ENCODE data around the gene ALPK1.

DNA sequence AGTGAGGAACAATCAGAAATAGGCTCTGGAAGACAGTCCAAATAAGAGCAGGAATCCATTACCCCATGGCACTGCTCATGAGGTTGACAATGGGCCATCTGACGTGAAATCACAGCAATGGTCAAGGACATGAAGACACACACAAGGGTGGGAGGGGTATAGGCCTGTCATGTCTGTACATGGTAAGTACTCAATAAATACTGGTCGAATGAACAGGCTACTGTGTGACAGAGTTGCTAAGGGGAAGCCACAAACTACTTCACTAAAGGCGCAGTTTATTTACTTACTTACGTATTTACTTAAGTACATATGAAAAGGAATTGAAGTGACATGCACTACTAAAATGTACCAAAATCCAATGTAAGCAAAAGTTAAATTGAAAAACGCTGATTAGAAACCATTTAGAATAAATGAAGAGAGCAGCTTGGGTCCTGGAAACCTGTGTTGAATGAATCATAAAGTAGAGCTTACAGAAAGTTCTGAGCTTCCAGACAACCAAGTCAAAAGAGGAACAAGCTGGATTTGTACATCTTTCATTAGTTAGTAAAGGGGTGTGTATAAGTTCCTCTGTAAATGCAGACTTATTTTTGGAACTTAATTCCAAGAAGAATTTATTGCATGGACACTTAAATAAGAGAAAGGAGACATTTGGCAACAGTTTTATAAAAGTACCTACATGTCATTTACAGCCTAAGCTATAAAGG lies 32.7 kb downstream of the ALPK1 start:
- TF ChIP-seq, protein P1, sequence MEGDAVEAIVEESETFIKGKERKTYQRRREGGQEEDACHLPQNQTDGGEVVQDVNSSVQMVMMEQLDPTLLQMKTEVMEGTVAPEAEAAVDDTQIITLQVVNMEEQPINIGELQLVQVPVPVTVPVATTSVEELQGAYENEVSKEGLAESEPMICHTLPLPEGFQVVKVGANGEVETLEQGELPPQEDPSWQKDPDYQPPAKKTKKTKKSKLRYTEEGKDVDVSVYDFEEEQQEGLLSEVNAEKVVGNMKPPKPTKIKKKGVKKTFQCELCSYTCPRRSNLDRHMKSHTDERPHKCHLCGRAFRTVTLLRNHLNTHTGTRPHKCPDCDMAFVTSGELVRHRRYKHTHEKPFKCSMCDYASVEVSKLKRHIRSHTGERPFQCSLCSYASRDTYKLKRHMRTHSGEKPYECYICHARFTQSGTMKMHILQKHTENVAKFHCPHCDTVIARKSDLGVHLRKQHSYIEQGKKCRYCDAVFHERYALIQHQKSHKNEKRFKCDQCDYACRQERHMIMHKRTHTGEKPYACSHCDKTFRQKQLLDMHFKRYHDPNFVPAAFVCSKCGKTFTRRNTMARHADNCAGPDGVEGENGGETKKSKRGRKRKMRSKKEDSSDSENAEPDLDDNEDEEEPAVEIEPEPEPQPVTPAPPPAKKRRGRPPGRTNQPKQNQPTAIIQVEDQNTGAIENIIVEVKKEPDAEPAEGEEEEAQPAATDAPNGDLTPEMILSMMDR (conservative IDR thresholded peaks at IDR 0.05; ENCODE audit: low read depth, low read length), result no peak
- no peak for TF ChIP-seq EZH2 (IDR thresholded peaks at IDR 0.05; ENCODE audit: borderline replicate concordance, low read depth, low read length, poor library complexity, severe bottlenecking)

Data from A673 (cell line).